ENCODE data around the gene BDKRB1.

- TF ChIP-seq CTCF (IDR thresholded peaks at IDR 0.05), result no peak
- no peak for TF ChIP-seq POLR2A (IDR thresholded peaks at IDR 0.05)
These were observed 39.4 kb upstream of the BDKRB1 start for GRCh38 chr14:96216627-96217026.

All from Peyer's patch (tissue), 4 donors.